Retinal pigment epithelial cell (primary cell): Measurements from ENCODE around the gene USP20.

Source experiments
- DNase-seq: peaks from one replicate; pipeline ENCODE4 v3.0.0-alpha.2; 2010; ENCODE audit warnings: low read depth
- H3K4me3 ChIP-seq: 2 replicates; pipeline ENCODE4 v1.5.1; 2011; ENCODE audit warnings: mild to moderate bottlenecking, low read length, control low read depth, moderate library complexity
- CTCF ChIP-seq: conservative IDR thresholded peaks from 2 replicates; pipeline ENCODE4 v1.5.1; 2011; ENCODE audit warnings: low read depth, low read length, control low read depth, inconsistent platforms

USP20 gene

GRCh38 chr9:129914051-129914450 is 78.8 kb downstream of the USP20 start:
- DNase-seq: no peak
- no peak for TF ChIP-seq CTCF
- no peak overlapping the region for H3K4me3 ChIP-seq

- H3K4me3 ChIP-seq: no peak overlapping the region
- no peak for DNase-seq
- no peak for TF ChIP-seq CTCF
Observed at GRCh38 chr9:129916707-129917106, 81.4 kb downstream of the USP20 start.

GRCh38 chr9:129918296-129918950 is 83.2 kb downstream of the USP20 start:
- no peak overlapping the region for H3K4me3 ChIP-seq
- no peak for TF ChIP-seq CTCF
- DNase-seq: no peak

GRCh38 chr9:129919277-129919676 is 84.0 kb downstream of the USP20 start:
- no peak overlapping the region for H3K4me3 ChIP-seq
- DNase-seq: no peak
- TF ChIP-seq CTCF: no peak

GRCh38 chr9:129919841-129920240 is 84.6 kb downstream of the USP20 start:
- TF ChIP-seq CTCF: no peak
- no peak overlapping the region for H3K4me3 ChIP-seq
- DNase-seq: no peak

GRCh38 chr9:129921905-129922304 is 86.6 kb downstream of the USP20 start:
- DNase-seq: no peak
- no peak for TF ChIP-seq CTCF
- no peak overlapping the region for H3K4me3 ChIP-seq

GRCh38 chr9:129923589-129923988 is 88.3 kb downstream of the USP20 start:
- TF ChIP-seq CTCF: no peak
- no peak overlapping the region for H3K4me3 ChIP-seq
- DNase-seq: no peak
